AG10803 (cell line): Measurements from ENCODE around the gene NFAM1.

Experiments
- DNase-seq: peaks from one replicate; pipeline ENCODE4 v3.0.0; 2010; ENCODE audit warnings: low read depth
- H3K4me3 ChIP-seq: 2 replicates; pipeline ENCODE4 v1.5.1; 2011; ENCODE audit warnings: mild to moderate bottlenecking, low read length, control low read depth
- CTCF ChIP-seq: conservative IDR thresholded peaks from 2 replicates; pipeline ENCODE4 v1.5.1; 2011; ENCODE audit warnings: mild to moderate bottlenecking, low read length, control low read depth, inconsistent platforms

Gene NFAM1, protein sequence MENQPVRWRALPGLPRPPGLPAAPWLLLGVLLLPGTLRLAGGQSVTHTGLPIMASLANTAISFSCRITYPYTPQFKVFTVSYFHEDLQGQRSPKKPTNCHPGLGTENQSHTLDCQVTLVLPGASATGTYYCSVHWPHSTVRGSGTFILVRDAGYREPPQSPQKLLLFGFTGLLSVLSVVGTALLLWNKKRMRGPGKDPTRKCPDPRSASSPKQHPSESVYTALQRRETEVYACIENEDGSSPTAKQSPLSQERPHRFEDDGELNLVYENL

GRCh38 chr22:42432020-42432596, at the start of gene NFAM1:
NFAM1 (minus strand) TSS chr22:42432403; CDS start chr22:42432357, 46 bp downstream.
- no peak within 1 kb of the TSS for H3K4me3 ChIP-seq
- no peak for TF ChIP-seq CTCF
- DNase-seq, result no peak

DNA sequence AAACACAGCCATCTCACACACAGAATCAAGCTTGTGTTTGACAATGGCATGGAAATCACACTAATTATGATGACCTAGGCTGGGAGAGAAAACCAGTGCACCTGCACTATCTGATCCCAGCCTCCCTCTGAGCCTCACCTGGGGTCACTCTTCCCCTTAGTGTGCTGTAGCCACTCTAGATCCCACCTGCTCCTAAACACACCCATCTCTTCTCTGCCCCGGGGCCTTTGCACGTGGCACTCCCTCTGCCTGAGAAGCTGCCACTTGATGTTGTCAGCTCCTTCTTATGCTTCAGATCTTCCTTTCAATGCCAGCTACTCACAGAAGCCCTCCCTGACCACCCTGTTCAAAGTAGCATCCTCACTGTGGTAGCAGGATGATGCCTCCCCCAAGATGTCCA, 42.9 kb upstream of the NFAM1 start:
- no peak overlapping the region for H3K4me3 ChIP-seq
- no peak for TF ChIP-seq CTCF
- DNase-seq, result no peak

- DNase-seq, result peak; percentile 68
- H3K4me3 ChIP-seq, result no peak overlapping the region
- peak; percentile 84 for TF ChIP-seq CTCF
These were observed 41.4 kb upstream of the NFAM1 start for GRCh38 chr22:42473484-42474193.

DNA sequence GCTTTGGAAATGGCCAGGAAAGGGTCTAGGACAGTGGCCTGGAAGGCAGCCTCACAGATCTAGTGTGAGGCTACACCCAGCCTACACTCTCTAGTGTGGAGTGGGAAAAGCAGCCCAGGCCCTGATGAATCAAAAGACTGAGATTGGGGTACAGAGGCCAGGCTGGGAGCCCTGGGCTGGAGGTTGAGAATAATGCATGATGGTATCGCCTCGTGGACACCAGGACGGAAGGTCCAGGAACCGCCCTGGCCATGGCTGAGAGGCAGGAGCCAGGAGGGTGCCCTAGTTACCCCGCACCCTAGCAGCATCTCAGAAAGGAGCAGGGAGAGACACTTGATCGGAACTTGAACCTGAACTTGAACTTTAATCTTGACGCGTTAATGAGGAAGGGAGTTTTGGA, 40.5 kb upstream of the NFAM1 start:
- H3K4me3 ChIP-seq, result no peak overlapping the region
- TF ChIP-seq CTCF, result no peak
- no peak for DNase-seq

DNA sequence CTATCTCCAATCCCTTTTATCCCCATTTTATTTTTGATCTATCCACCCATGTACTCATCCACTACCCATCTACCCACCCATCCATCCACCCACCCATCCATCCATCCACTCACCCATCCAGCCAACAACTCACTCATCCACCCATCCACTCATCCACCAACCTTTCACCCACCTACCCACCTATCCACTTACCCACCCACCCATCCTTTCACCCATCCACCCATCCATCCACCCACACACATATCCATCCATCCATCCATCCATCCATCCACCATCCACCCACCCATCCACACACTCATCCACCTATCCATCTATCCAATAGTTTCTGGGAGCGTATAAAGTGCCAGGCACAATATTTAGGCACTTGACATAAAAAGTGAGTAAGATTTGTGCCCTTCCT, 39.2 kb upstream of the NFAM1 start:
- TF ChIP-seq CTCF, result no peak
- no peak overlapping the region for H3K4me3 ChIP-seq
- no peak for DNase-seq

- DNase-seq, result no peak
- no peak overlapping the region for H3K4me3 ChIP-seq
- no peak for TF ChIP-seq CTCF
These were observed 38.3 kb upstream of the NFAM1 start for GRCh38 chr22:42470366-42471082.
